GM12878 (cell line): ENCODE data around the gene STK10. TPM values are rescaled to one million over a fixed set of nuclear protein-coding genes. Genes with fewer than 3 reads are reported as not detected.

Experiments
- EGR1 ChIP-seq, 2 experiments: IDR thresholded peaks; 1 replicate in 1 of 2; 2 replicates in 1 of 2; pipeline ENCODE4 v1.6.1; 2011 to 2012; ENCODE audit warnings: low read depth in 2 of 2, low read length in 2 of 2, borderline replicate concordance in 1 of 2, mild to moderate bottlenecking in 1 of 2, moderate library complexity in 1 of 2
- ESRRA ChIP-seq: IDR thresholded peaks from 2 replicates; pipeline ENCODE4 v1.6.1; 2012; ENCODE audit warnings: mild to moderate bottlenecking, low read length, improper control_type of control experiment
- LARP7 ChIP-seq: fragments of 450-650 bp; IDR thresholded peaks from 2 replicates; pipeline ENCODE4 v1.6.1; 2017; ENCODE audit warnings: mild to moderate bottlenecking
- MYC ChIP-seq: IDR thresholded peaks from 2 replicates; pipeline ENCODE4 v1.6.1; 2011; ENCODE audit warnings: mild to moderate bottlenecking, low read length, moderate library complexity, inconsistent platforms; ENCODE audit not compliant: insufficient read depth, insufficient replicate concordance, insufficient read length, severe bottlenecking
- NR2F1 ChIP-seq: fragments of 450-650 bp; conservative IDR thresholded peaks from 2 replicates; pipeline ENCODE4 v1.6.1; 2017; ENCODE audit warnings: mild to moderate bottlenecking
- POLR2AphosphoS5 ChIP-seq: IDR thresholded peaks from 2 replicates; pipeline ENCODE4 v1.6.1; 2011; ENCODE audit warnings: mild to moderate bottlenecking, low read length, inconsistent platforms
- PRDM15 ChIP-seq: fragments of 450-650 bp; formaldehyde crosslinking; IDR thresholded peaks from 2 replicates; pipeline ENCODE4 v1.4.0; 2020; ENCODE audit warnings: mild to moderate bottlenecking, moderate library complexity
- SIX5 ChIP-seq: IDR thresholded peaks from 2 replicates; pipeline ENCODE4 v1.6.1; 2011; ENCODE audit warnings: mild to moderate bottlenecking, low read depth, low read length, moderate library complexity; ENCODE audit not compliant: severe bottlenecking
- SREBF1 ChIP-seq: IDR thresholded peaks from 2 replicates; pipeline ENCODE4 v1.6.1; 2012; ENCODE audit warnings: mild to moderate bottlenecking, low read length
- SUPT20H ChIP-seq: IDR thresholded peaks from 2 replicates; pipeline ENCODE4 v1.6.1; 2011; ENCODE audit warnings: low read depth, mild to moderate bottlenecking, low read length, moderate library complexity, borderline replicate concordance; ENCODE audit not compliant: control insufficient read depth
- TARDBP ChIP-seq: IDR thresholded peaks from 2 replicates; pipeline ENCODE4 v1.6.1; 2016; ENCODE audit warnings: borderline replicate concordance
- YBX1 ChIP-seq: fragments of 450-650 bp; IDR thresholded peaks from 2 replicates; pipeline ENCODE4 v1.6.1; 2016; ENCODE audit warnings: antibody characterized with exemption
- ZNF274 ChIP-seq: IDR thresholded peaks from one replicate; pipeline ENCODE4 v1.8.0; 2011; ENCODE audit not compliant: insufficient read length, insufficient read depth
- ZSCAN29 ChIP-seq: fragments of 450-650 bp; IDR thresholded peaks from 2 replicates; pipeline ENCODE4 v1.6.1; 2017; ENCODE audit warnings: mild to moderate bottlenecking, moderate library complexity
- ZZZ3 ChIP-seq: IDR thresholded peaks from 2 replicates; pipeline ENCODE4 v1.6.1; 2011; ENCODE audit warnings: low read depth; ENCODE audit not compliant: control insufficient read depth, insufficient read length
- polyA plus RNA-seq, 11 experiments: library from polyadenylated mRNA; depleted of rRNA in 4 of 11; unstranded in 6 of 11; stranded (reverse) in 5 of 11; fragments of >200 nt; fragmentation: Nextera tagmentation in 4 of 11; fragmentation: Illumina TruSeq in 1 of 11; extraction: Ambion mirVana in 4 of 11; extraction: Trizol in 1 of 11; gene quantifications; 1 replicate in 1 of 11; 2 replicates in 10 of 11; pipeline versions ENCODE4 v1.2.1 to v1.2.3, GENCODE V29; 2011 to 2016; ENCODE audit warnings: inconsistent platforms in 2 of 11, missing spikeins in 2 of 11, low read depth in 1 of 11
- total RNA-seq, 4 experiments: library from RNA; depleted of rRNA in 3 of 4; stranded (reverse); fragments of >200 nt in 3 of 4; fragmentation: Illumina TruSeq in 1 of 4; extraction: Trizol in 1 of 4; gene quantifications; 2 replicates each; pipeline versions ENCODE4 v1.2.1 to v1.2.3, GENCODE V29; 2013 to 2021
- TF ChIP-seq, protein P1 (sequence below), 3 experiments: IDR thresholded peaks in 2 of 3; conservative IDR thresholded peaks in 1 of 3; 2 replicates each; pipeline ENCODE4 v1.5.1; 2011; ENCODE audit warnings: low read depth in 3 of 3, low read length in 3 of 3, mild to moderate bottlenecking in 3 of 3, control low read depth in 2 of 3, moderate library complexity in 2 of 3, inconsistent platforms in 1 of 3, mixed read lengths in 1 of 3; ENCODE audit not compliant: control insufficient read depth in 2 of 3, insufficient read depth in 1 of 3; ENCODE audit errors: extremely low read depth in 1 of 3
- TF ChIP-seq, protein P2 (sequence below): fragments of 450-650 bp; IDR thresholded peaks from 2 replicates; pipeline ENCODE4 v1.6.1; 2017; ENCODE audit warnings: mild to moderate bottlenecking, moderate library complexity

STK10 gene
- total and polyA plus RNA-seq, 10 of the 15 experiments (the other 5 are each of a cell fraction or from before 2014, with no cell fraction given): 14.2 to 96.4 (median 50.6) TPM

GRCh38 chr5:172004824-172005237 is 183.2 kb downstream of the STK10 start (continued):
- TF ChIP-seq ZZZ3 (no peak), SUPT20H (no peak), NR2F1 (no peak), EGR1 (IDR thresholded peaks at IDR 0.05; ENCODE audit: borderline replicate concordance in 1 of 2, low read depth in 2 of 2, low read length in 2 of 2) (no peak), ESRRA (no peak), SIX5 (no peak), PRDM15 (CRISPR knock-in tag) (no peak), SREBF1 (no peak), YBX1 (no peak), POLR2AphosphoS5 (no peak), TARDBP (no peak), ZNF274 (no peak), ZSCAN29 (no peak), MYC (no peak), LARP7 (no peak)
- TF ChIP-seq, protein P1, sequence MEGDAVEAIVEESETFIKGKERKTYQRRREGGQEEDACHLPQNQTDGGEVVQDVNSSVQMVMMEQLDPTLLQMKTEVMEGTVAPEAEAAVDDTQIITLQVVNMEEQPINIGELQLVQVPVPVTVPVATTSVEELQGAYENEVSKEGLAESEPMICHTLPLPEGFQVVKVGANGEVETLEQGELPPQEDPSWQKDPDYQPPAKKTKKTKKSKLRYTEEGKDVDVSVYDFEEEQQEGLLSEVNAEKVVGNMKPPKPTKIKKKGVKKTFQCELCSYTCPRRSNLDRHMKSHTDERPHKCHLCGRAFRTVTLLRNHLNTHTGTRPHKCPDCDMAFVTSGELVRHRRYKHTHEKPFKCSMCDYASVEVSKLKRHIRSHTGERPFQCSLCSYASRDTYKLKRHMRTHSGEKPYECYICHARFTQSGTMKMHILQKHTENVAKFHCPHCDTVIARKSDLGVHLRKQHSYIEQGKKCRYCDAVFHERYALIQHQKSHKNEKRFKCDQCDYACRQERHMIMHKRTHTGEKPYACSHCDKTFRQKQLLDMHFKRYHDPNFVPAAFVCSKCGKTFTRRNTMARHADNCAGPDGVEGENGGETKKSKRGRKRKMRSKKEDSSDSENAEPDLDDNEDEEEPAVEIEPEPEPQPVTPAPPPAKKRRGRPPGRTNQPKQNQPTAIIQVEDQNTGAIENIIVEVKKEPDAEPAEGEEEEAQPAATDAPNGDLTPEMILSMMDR (IDR thresholded peaks at IDR 0.05 in 2 of 3, conservative IDR thresholded peaks at IDR 0.05 in 1 of 3; ENCODE audit: control insufficient read depth in 2 of 3, extremely low read depth in 1 of 3, insufficient read depth in 1 of 3, low read depth in 3 of 3, low read length in 3 of 3): no peak
- TF ChIP-seq, protein P2, sequence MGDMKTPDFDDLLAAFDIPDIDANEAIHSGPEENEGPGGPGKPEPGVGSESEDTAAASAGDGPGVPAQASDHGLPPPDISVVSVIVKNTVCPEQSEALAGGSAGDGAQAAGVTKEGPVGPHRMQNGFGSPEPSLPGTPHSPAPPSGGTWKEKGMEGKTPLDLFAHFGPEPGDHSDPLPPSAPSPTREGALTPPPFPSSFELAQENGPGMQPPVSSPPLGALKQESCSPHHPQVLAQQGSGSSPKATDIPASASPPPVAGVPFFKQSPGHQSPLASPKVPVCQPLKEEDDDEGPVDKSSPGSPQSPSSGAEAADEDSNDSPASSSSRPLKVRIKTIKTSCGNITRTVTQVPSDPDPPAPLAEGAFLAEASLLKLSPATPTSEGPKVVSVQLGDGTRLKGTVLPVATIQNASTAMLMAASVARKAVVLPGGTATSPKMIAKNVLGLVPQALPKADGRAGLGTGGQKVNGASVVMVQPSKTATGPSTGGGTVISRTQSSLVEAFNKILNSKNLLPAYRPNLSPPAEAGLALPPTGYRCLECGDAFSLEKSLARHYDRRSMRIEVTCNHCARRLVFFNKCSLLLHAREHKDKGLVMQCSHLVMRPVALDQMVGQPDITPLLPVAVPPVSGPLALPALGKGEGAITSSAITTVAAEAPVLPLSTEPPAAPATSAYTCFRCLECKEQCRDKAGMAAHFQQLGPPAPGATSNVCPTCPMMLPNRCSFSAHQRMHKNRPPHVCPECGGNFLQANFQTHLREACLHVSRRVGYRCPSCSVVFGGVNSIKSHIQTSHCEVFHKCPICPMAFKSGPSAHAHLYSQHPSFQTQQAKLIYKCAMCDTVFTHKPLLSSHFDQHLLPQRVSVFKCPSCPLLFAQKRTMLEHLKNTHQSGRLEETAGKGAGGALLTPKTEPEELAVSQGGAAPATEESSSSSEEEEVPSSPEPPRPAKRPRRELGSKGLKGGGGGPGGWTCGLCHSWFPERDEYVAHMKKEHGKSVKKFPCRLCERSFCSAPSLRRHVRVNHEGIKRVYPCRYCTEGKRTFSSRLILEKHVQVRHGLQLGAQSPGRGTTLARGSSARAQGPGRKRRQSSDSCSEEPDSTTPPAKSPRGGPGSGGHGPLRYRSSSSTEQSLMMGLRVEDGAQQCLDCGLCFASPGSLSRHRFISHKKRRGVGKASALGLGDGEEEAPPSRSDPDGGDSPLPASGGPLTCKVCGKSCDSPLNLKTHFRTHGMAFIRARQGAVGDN: no peak
